Gastrocnemius medialis (tissue), 4 donors: ENCODE results near the gene TCTN1. TPM values are rescaled to one million over a fixed set of nuclear protein-coding genes. Genes with fewer than 3 reads are reported as not detected.

Experiments
- ATAC-seq, 2 donors: fragments of 150-250 bp; one replicate each; pipeline ENCODE4 v1.9.1; 2016
- DNase-seq, 2 donors: peaks; one replicate each; pipeline ENCODE4 v3.0.0-alpha.2; 2019
- H3K27ac ChIP-seq, 4 donors: fragments of 200-600 bp; sonication (generic); 1 replicate in 1 of 4; 2 replicates in 3 of 4; pipeline ENCODE4 v1.5.1; 2016 to 2018; ENCODE audit warnings: mild to moderate bottlenecking in 2 of 4, moderate library complexity in 1 of 4
- H3K27me3 ChIP-seq, 3 donors: fragments of 200-600 bp; sonication (generic) in 2 of 3; 1 replicate in 1 of 3; 2 replicates in 2 of 3; pipeline versions ENCODE4 v1.5.1 to v1.6.0; 2016 to 2019; ENCODE audit warnings: mild to moderate bottlenecking in 1 of 3, moderate library complexity in 1 of 3
- H3K36me3 ChIP-seq, 2 donors: fragments of 200-600 bp; sonication (generic) in 1 of 2; one replicate each; pipeline ENCODE4 v1.5.1; 2017 to 2018
- H3K4me1 ChIP-seq, 2 donors: fragments of 200-600 bp; sonication (generic) in 1 of 2; one replicate each; pipeline ENCODE4 v1.5.1; 2016 to 2017; ENCODE audit warnings: mild to moderate bottlenecking in 2 of 2
- H3K4me3 ChIP-seq, 4 donors: fragments of 200-600 bp; sonication (generic) in 3 of 4; 1 replicate in 1 of 4; 2 replicates in 3 of 4; pipeline ENCODE4 v1.5.1; 2016 to 2019; ENCODE audit warnings: mild to moderate bottlenecking in 2 of 4
- H3K9me3 ChIP-seq, 3 donors: fragments of 200-600 bp; sonication (generic) in 2 of 3; 1 replicate in 1 of 3; 2 replicates in 2 of 3; pipeline ENCODE4 v1.5.1; 2016 to 2019
- CTCF ChIP-seq, 5 experiments: fragments of 450-650 bp in 3 of 5; fragments of 200-600 bp in 2 of 5; sonication (generic) in 2 of 5; IDR thresholded peaks in 4 of 5; conservative IDR thresholded peaks in 1 of 5; 1 replicate in 4 of 5; 2 replicates in 1 of 5; pipeline ENCODE4 v1.5.1; 2016 to 2019; ENCODE audit warnings: antibody characterized with exemption in 5 of 5, mild to moderate bottlenecking in 3 of 5, moderate library complexity in 3 of 5
- POLR2A ChIP-seq, 2 donors: fragments of 450-650 bp; IDR thresholded peaks; one replicate each; pipeline ENCODE4 v1.6.1; 2017; ENCODE audit warnings: antibody characterized with exemption in 2 of 2, mild to moderate bottlenecking in 2 of 2, moderate library complexity in 2 of 2
- in situ Hi-C, 4 donors: fragments of 200-750 bp; cut with MboI; loops; one replicate each; pipeline versions ENCODE4 v1.15.0 to v1.8.0; 2017; ENCODE audit warnings: low sequenced_read_pairs in 4 of 4
- intact Hi-C: fragments of 100-400 bp; cut with DNase I; formaldehyde crosslinking; loops from one replicate; pipeline ENCODE4 v1.15.1; 2023; ENCODE audit warnings: low total_unique reads
- total RNA-seq, 4 donors: library from RNA; depleted of rRNA; stranded (reverse); fragments of >200 nt; gene quantifications; one replicate each; pipeline versions ENCODE4 v1.1.0 to v1.2.3, GENCODE V29; 2016

Gene TCTN1
- total RNA-seq, 4 donors from 2014 or later = 4.7 to 30.8 (median 22.7) TPM

- H3K9me3 ChIP-seq = no peaks in the 10 kb centered on the region
- no peaks in the 10 kb centered on the region for H3K27me3 ChIP-seq
- no peak overlapping the region for H3K27ac ChIP-seq
- TF ChIP-seq CTCF (IDR thresholded peaks at IDR 0.05 in 4 of 5, conservative IDR thresholded peaks at IDR 0.05 in 1 of 5) (no peak), POLR2A (IDR thresholded peaks at IDR 0.05) (no peak)
- intact Hi-C loops (no loop called here), in situ Hi-C loops (no loop called here)
- no peaks in the 10 kb centered on the region for H3K36me3 ChIP-seq
- peak in 1 of 2 donors; percentile 0 for DNase-seq
- no peak for ATAC-seq
- no peak overlapping the region for H3K4me3 ChIP-seq
- H3K4me1 ChIP-seq = no peaks in the 10 kb centered on the region
Observed at GRCh38 chr12:110606253-110606611, 7.7 kb upstream of the TCTN1 start.

GRCh38 chr12:110613071-110613770, 708 bp upstream of the TCTN1 start:
- ATAC-seq = peak in 1 of 2 donors; percentile 3
- intact Hi-C loops (loop anchor here (5.0 to 10.0 kb wide), 3 partner anchors 111 to 272 kb away; partner anchors contain the start of genes RAD9B and VPS29), in situ Hi-C loops (loop anchor here in 3 of 4 donors (10.0 kb wide), 2 partner anchors 82 to 272 kb away; no protein-coding TSS in a partner anchor)
- peak overlapping the region; percentile 67 to 94 (median 86) for H3K4me3 ChIP-seq
- H3K27ac ChIP-seq = peak overlapping the region; percentile 55 to 82 (median 70)
- TF ChIP-seq CTCF (IDR thresholded peaks at IDR 0.05 in 4 of 5, conservative IDR thresholded peaks at IDR 0.05 in 1 of 5) = no peak
- no peak for TF ChIP-seq POLR2A (IDR thresholded peaks at IDR 0.05)
- no peak for DNase-seq
- no peaks in the 10 kb centered on the region for H3K36me3 ChIP-seq
- peaks cover 10 to 12% of the 10 kb centered on the region in 2 donors for H3K4me1 ChIP-seq
- no peaks in the 10 kb centered on the region for H3K9me3 ChIP-seq
- H3K27me3 ChIP-seq = no peaks in the 10 kb centered on the region

GRCh38 chr12:110615171-110615570, 1.2 kb downstream of the TCTN1 start:
- Histone ChIP-seq H3K4me1 (peaks cover 10 to 12% of the 10 kb centered on the region in 2 donors), H3K9me3 (no peaks in the 10 kb centered on the region), H3K27ac (peak overlapping the region in 1 of 4 donors; percentile 79), H3K36me3 (no peaks in the 10 kb centered on the region), H3K4me3 (no peak overlapping the region), H3K27me3 (no peaks in the 10 kb centered on the region)
- TF ChIP-seq CTCF (IDR thresholded peaks at IDR 0.05 in 4 of 5, conservative IDR thresholded peaks at IDR 0.05 in 1 of 5) (no peak), POLR2A (IDR thresholded peaks at IDR 0.05) (no peak)
- in situ Hi-C loops = loop anchor here in 3 of 4 donors (10.0 kb wide), 2 partner anchors 80 to 270 kb away; no protein-coding TSS in a partner anchor
- ATAC-seq = no peak
- intact Hi-C loops = loop anchor here (2.0 to 10.0 kb wide), 2 partner anchors 146 to 270 kb away; partner anchors contain the start of genes FAM216A and GPN3
- DNase-seq = no peak

GRCh38 chr12:110616471-110617115, 2.7 kb downstream of the TCTN1 start:
- Histone ChIP-seq H3K27me3 (no peaks in the 10 kb centered on the region), H3K4me1 (peaks cover 10 to 12% of the 10 kb centered on the region in 2 donors), H3K9me3 (no peaks in the 10 kb centered on the region), H3K4me3 (no peak overlapping the region), H3K36me3 (no peaks in the 10 kb centered on the region), H3K27ac (no peak overlapping the region)
- in situ Hi-C loops (loop anchor here in 3 of 4 donors (10.0 kb wide), 2 partner anchors 78 to 268 kb away; no protein-coding TSS in a partner anchor), intact Hi-C loops (loop anchor here (10.0 kb wide), 1 partner anchor 268 kb away; no protein-coding TSS in a partner anchor)
- DNase-seq (no peak), ATAC-seq (no peak)
- TF ChIP-seq CTCF (IDR thresholded peaks at IDR 0.05 in 4 of 5, conservative IDR thresholded peaks at IDR 0.05 in 1 of 5) (no peak), POLR2A (IDR thresholded peaks at IDR 0.05) (no peak)
